Ovary (tissue), 9 donors: ENCODE data around the gene CLOCK. TPM values are rescaled to one million over a fixed set of nuclear protein-coding genes. Genes with fewer than 3 reads are reported as not detected.

Experiments used
- DNase-seq, 5 donors: peaks; one replicate each; pipeline ENCODE4 v3.0.0-alpha.2; 2019 to 2020
- H3K27ac ChIP-seq, 2 donors: fragments of 200-600 bp; one replicate each; pipeline versions ENCODE4 v1.5.1 to v1.8.0; 2019 to 2022
- H3K27me3 ChIP-seq: fragments of 200-600 bp; one replicate; pipeline ENCODE4 v1.8.0; 2022
- H3K36me3 ChIP-seq: fragments of 200-600 bp; sonication (generic); one replicate; pipeline ENCODE4 v1.5.1; 2019
- H3K4me1 ChIP-seq: one replicate; pipeline ENCODE4 v1.8.1; 2013; ENCODE audit warnings: mild to moderate bottlenecking, moderate library complexity; ENCODE audit not compliant: insufficient read depth
- H3K4me3 ChIP-seq: fragments of 200-600 bp; sonication (generic); one replicate; pipeline ENCODE4 v1.5.1; 2017
- H3K9me3 ChIP-seq, 2 donors: fragments of 200-600 bp in 1 of 2; sonication (generic) in 1 of 2; one replicate each; pipeline versions ENCODE4 v1.5.1 to v1.8.1; 2013 to 2019; ENCODE audit warnings: mild to moderate bottlenecking in 1 of 2, moderate library complexity in 1 of 2
- CTCF ChIP-seq, 3 donors: fragments of 450-650 bp in 2 of 3; fragments of 200-600 bp in 1 of 3; IDR thresholded peaks; one replicate each; pipeline versions ENCODE4 v1.5.1 to v1.8.0; 2016 to 2022; ENCODE audit warnings: antibody characterized with exemption in 3 of 3, mild to moderate bottlenecking in 1 of 3
- EP300 ChIP-seq: sonication (generic); formaldehyde crosslinking; IDR thresholded peaks from one replicate; pipeline ENCODE4 v1.6.1; 2017; ENCODE audit warnings: antibody characterized with exemption
- POLR2A ChIP-seq: fragments of 450-650 bp; IDR thresholded peaks from one replicate; pipeline ENCODE4 v1.6.1; 2017; ENCODE audit warnings: antibody characterized with exemption, mild to moderate bottlenecking, moderate library complexity
- WGBS, 3 donors: extraction: QIAGEN DNeasy Blood & Tissue Kit in 1 of 3; methylation state at CpG; one replicate each; pipeline versions ENCODE4 v1.1.5 to v1.1.7; 2013 to 2017; 5-methylcytosine and 5-hydroxymethylcytosine counted together
- intact Hi-C, 4 donors: fragments of 100-400 bp; cut with DNase I; formaldehyde crosslinking; loops; one replicate each; pipeline versions ENCODE4 v1.11.0 to v1.15.1; 2022 to 2023
- polyA plus RNA-seq, 2 donors: library from polyadenylated mRNA; stranded (reverse); fragments of 200-250 nt in 1 of 2; fragments of 350-450 nt in 1 of 2; fragmentation: Illumina TruSeq in 1 of 2; extraction: RNeasy Lipid Tissue Mini Kit (QIAGEN cat#74804) in 1 of 2; gene quantifications; one replicate each; pipeline ENCODE4 v1.2.3, GENCODE V29; 2013 to 2014
- total RNA-seq, 7 donors: library from RNA; depleted of rRNA in 2 of 7; stranded (reverse); fragments of >200 nt in 2 of 7; fragmentation: NEBNext Ultra II Directional in 3 of 7; extraction: Animal tissue kit (Norgen Biotek cat#: 25700) in 3 of 7; gene quantifications; one replicate each; pipeline versions ENCODE4 v1.1.0 to v1.2.4, GENCODE V29; 2016 to 2023
- donor health status: DM: no; HTN: no; CAD: no; lungs with moderate emphysema.
- donor health status: DM: no; HTN: no; CAD: no.
- donor health status: Bipolar disorder and iron deficiency.
- donor health status: DM: yes; HTN: yes; CAD: no.
- donor health status: DM: no; HTN: no; CAD: no.
- donor health status: DM: yes; HTN: yes; CAD: no.

The CLOCK gene
- total and polyA plus RNA-seq, 9 donors = 5.4 to 36.4 (median 27.5) TPM

- Histone ChIP-seq H3K27me3 (no peaks in the 10 kb centered on the region), H3K4me1 (no peaks in the 10 kb centered on the region), H3K4me3 (no peak overlapping the region), H3K27ac (no peak overlapping the region), H3K36me3 (peaks cover 5% of the 10 kb centered on the region), H3K9me3 (no peaks in the 10 kb centered on the region)
- TF ChIP-seq CTCF (IDR thresholded peaks at IDR 0.05) (no peak), EP300 (no peak), POLR2A (no peak)
- WGBS, 3 donors = 80 to 96% (median 94%) methylated on average over 6 of the region's 6 CpGs
- intact Hi-C loops = no loop called here
- no peak for DNase-seq
Measured at GRCh38 chr4:55475394-55476243, 71.1 kb downstream of the CLOCK start.

GRCh38 chr4:55469979-55470378 is 76.7 kb downstream of the CLOCK start:
- Histone ChIP-seq H3K27ac (no peak overlapping the region), H3K9me3 (no peaks in the 10 kb centered on the region), H3K4me3 (no peak overlapping the region), H3K27me3 (no peaks in the 10 kb centered on the region), H3K4me1 (no peaks in the 10 kb centered on the region), H3K36me3 (peaks cover 5% of the 10 kb centered on the region)
- 90 to 100% (median 100%) methylated on average over 1 of the region's 1 CpG for WGBS, 3 donors
- intact Hi-C loops = no loop called here
- no peak for DNase-seq
- TF ChIP-seq CTCF (IDR thresholded peaks at IDR 0.05) (no peak), EP300 (no peak), POLR2A (no peak)

- Histone ChIP-seq H3K27me3 (no peaks in the 10 kb centered on the region), H3K9me3 (no peaks in the 10 kb centered on the region), H3K4me3 (no peak overlapping the region), H3K27ac (no peak overlapping the region), H3K36me3 (peaks cover 5% of the 10 kb centered on the region), H3K4me1 (no peaks in the 10 kb centered on the region)
- no peak for DNase-seq
- no peak for TF ChIP-seq POLR2A
- TF ChIP-seq EP300 = no peak
- no peak for TF ChIP-seq CTCF (IDR thresholded peaks at IDR 0.05)
- 55 to 84% (median 71%) methylated on average over 2 of the region's 2 CpGs for WGBS, 3 donors
- intact Hi-C loops = no loop called here
Measured at GRCh38 chr4:55468724-55469123, 78.0 kb downstream of the CLOCK start.

GRCh38 chr4:55466001-55466400 is 80.7 kb downstream of the CLOCK start:
- H3K27ac ChIP-seq = no peak overlapping the region
- H3K4me1 ChIP-seq = no peaks in the 10 kb centered on the region
- WGBS, 3 donors = 93 to 97% (median 96%) methylated on average over 3 of the region's 3 CpGs
- intact Hi-C loops = no loop called here
- DNase-seq = no peak
- H3K4me3 ChIP-seq = no peak overlapping the region
- TF ChIP-seq POLR2A (no peak), CTCF (IDR thresholded peaks at IDR 0.05) (no peak), EP300 (no peak)
- H3K9me3 ChIP-seq = no peaks in the 10 kb centered on the region
- H3K27me3 ChIP-seq = no peaks in the 10 kb centered on the region
- H3K36me3 ChIP-seq = no peaks in the 10 kb centered on the region
